ENCODE results near the gene FBXL7. TPM values are rescaled to one million over a fixed set of nuclear protein-coding genes. Genes with fewer than 3 reads are reported as not detected.

FBXL7 gene
- total and polyA plus RNA-seq, 2 donors (not counting 3 experiments of a cell fraction or from before 2014, with no cell fraction given) = 23.5 to 32.2 TPM

DNA sequence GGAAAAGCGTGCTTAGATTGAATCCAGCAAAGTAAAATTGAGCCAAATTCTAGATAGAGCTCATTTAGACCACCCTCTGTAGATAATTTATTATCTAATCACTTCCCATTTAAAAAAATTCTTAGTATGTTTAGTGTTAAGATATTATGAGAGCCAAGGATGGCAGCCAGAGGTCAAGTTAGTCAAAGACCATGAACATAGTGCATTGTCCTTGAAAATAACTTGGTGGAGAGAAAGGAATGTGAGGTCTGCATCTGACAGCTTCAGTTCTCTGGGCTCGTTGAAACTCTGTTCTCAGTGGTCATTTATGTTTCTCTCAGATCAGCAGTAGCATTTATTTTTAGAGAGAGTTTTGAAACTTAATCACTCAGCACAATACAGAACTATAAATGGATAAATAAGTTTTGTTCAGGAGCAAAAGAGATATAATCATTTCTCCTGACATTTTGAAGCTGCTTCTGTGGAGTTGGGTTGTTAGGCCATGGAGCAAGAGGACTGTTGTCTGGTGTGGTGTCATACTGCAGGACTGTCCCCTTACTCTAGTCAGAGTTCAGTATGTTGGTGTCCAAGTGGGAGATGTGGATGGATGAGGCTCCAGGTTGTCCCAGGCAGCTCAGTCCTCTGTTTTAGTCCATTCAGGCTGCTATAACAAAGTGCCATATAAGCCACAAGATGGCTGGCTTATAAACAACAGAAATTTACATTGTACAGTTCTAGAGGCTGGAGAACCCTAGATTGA is 337.7 kb downstream of the FBXL7 start:
- peaks cover 4% of the 10 kb centered on the region for H3K79me2 ChIP-seq (ENCODE audit: control insufficient read depth, insufficient read depth, low read length)
- no peaks in the 10 kb centered on the region for H4K20me1 ChIP-seq (replicated peaks; ENCODE audit: control insufficient read depth, extremely low read depth, insufficient read depth, low read length)
- H3K9ac ChIP-seq (replicated peaks; ENCODE audit: extremely low read depth, insufficient read depth, low read length) = no peak overlapping the region
- no peaks in the 10 kb centered on the region for H3K27me3 ChIP-seq (ENCODE audit: control insufficient read depth in 2 of 2, insufficient read depth in 2 of 2, low read length in 2 of 2)
- no peak overlapping the region for H2AFZ ChIP-seq (ENCODE audit: low read depth, low read length)
- ChIA-PET CTCF (interaction anchor here (2.4 to 7.0 kb wide), 2 partner anchors 13 to 14 kb away, joined by 12 to 66 read pairs; no protein-coding TSS in a partner anchor), POLR2A (no interaction called here)
- DNase-seq (ENCODE audit: low read depth, low spot score) = no peak
- H3K4me3 ChIP-seq (replicated peaks in 1 of 3; ENCODE audit: insufficient read depth in 1 of 3, low read depth in 1 of 3, low read length in 3 of 3) = no peak overlapping the region
- H3K36me3 ChIP-seq (ENCODE audit: control insufficient read depth in 2 of 2, extremely low read depth in 1 of 2, insufficient read depth in 2 of 2, low read length in 2 of 2) = no peaks in the 10 kb centered on the region
- H3K9me1 ChIP-seq (replicated peaks; ENCODE audit: control insufficient read depth, extremely low read depth, insufficient read depth, low read length) = no peaks in the 10 kb centered on the region
- H3K27ac ChIP-seq (ENCODE audit: insufficient read depth, low read depth, low read length) = no peak overlapping the region
- peaks cover 24% of the 10 kb centered on the region for H3K4me1 ChIP-seq (ENCODE audit: control insufficient read depth, extremely low read depth, insufficient read depth, low read length)
- H3K4me2 ChIP-seq (ENCODE audit: insufficient read depth, low read length) = no peak overlapping the region
- no peaks in the 10 kb centered on the region for H3K9me3 ChIP-seq (replicated peaks; ENCODE audit: control insufficient read depth, insufficient read depth, low read length)
- dilution Hi-C loops (cut with MboI; ENCODE audit: extremely low pct_ligation_motif_present, low sequenced_read_pairs) = no loop called here
- TF ChIP-seq FOS (IDR thresholded peaks at IDR 0.05; ENCODE audit: borderline replicate concordance, insufficient read depth, low read length) = no peak
- TF ChIP-seq, protein P1, sequence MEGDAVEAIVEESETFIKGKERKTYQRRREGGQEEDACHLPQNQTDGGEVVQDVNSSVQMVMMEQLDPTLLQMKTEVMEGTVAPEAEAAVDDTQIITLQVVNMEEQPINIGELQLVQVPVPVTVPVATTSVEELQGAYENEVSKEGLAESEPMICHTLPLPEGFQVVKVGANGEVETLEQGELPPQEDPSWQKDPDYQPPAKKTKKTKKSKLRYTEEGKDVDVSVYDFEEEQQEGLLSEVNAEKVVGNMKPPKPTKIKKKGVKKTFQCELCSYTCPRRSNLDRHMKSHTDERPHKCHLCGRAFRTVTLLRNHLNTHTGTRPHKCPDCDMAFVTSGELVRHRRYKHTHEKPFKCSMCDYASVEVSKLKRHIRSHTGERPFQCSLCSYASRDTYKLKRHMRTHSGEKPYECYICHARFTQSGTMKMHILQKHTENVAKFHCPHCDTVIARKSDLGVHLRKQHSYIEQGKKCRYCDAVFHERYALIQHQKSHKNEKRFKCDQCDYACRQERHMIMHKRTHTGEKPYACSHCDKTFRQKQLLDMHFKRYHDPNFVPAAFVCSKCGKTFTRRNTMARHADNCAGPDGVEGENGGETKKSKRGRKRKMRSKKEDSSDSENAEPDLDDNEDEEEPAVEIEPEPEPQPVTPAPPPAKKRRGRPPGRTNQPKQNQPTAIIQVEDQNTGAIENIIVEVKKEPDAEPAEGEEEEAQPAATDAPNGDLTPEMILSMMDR (IDR thresholded peaks at IDR 0.05; ENCODE audit: extremely low read depth in 1 of 2, insufficient read depth in 1 of 2, low read depth in 1 of 2, low read length in 2 of 2) = no peak
- TF ChIP-seq POLR2A (IDR thresholded peaks at IDR 0.05; ENCODE audit: low read depth, low read length) = no peak
- TF ChIP-seq EZH2 (IDR thresholded peaks at IDR 0.05; ENCODE audit: borderline replicate concordance, low read depth, low read length, severe bottlenecking) = no peak
- TF ChIP-seq JUN (IDR thresholded peaks at IDR 0.05; ENCODE audit: borderline replicate concordance, insufficient read depth, insufficient read length, low read depth) = no peak
- TF ChIP-seq MYC (IDR thresholded peaks at IDR 0.05; ENCODE audit: low read depth, low read length) = no peak
- TF ChIP-seq, protein P2, sequence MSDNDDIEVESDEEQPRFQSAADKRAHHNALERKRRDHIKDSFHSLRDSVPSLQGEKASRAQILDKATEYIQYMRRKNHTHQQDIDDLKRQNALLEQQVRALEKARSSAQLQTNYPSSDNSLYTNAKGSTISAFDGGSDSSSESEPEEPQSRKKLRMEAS (IDR thresholded peaks at IDR 0.05; ENCODE audit: insufficient read depth, insufficient read length) = no peak
- TF ChIP-seq POLR2AphosphoS5 (IDR thresholded peaks at IDR 0.05; ENCODE audit: insufficient read depth, low read depth, low read length) = no peak
- no peak for TF ChIP-seq GATA2 (IDR thresholded peaks at IDR 0.05; ENCODE audit: insufficient read depth, insufficient read length, low read depth, low read length)
- intact Hi-C loops (cut with micrococcal nuclease) = loop anchor here (5.0 kb wide), 1 partner anchor 335 kb away; the partner anchor contains the start of gene FBXL7
- FAIRE-seq = no peak
- BruUV-seq (replicated peaks) = no TSS peak

Measured in endothelial cell of umbilical vein (primary cell).